Measurements from ENCODE around the gene TLR2. TPM values are rescaled to one million over a fixed set of nuclear protein-coding genes. Genes with fewer than 3 reads are reported as not detected.

The TLR2 gene
- total RNA-seq, 1 experiment from 2014 or later: 0.33 TPM

DNA sequence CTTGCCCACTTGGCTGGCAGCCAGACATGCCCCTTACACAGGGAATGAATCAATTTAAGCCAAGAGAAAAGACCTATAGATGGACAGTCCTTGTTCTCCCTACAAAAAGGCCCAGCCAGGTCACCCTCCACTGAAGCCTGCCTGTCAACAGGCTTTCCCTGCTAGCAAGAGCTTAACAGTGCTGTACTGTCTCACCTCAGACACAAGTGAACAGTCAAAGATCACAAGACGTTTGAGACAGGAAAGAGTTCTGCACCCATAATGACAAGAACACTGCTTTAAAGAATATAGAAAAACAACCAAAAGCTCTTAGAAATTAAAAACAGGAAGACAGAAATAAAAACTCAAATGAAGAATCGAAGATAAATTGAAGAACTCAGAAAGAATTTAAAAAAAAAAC is 71.1 kb downstream of the TLR2 start:
- H3K9me3 ChIP-seq: no peaks in the 10 kb centered on the region
- H3K4me3 ChIP-seq: no peak overlapping the region
- no peak for DNase-seq
- H3K36me3 ChIP-seq: no peaks in the 10 kb centered on the region
- no peaks in the 10 kb centered on the region for H3K27me3 ChIP-seq

Other genes starting within 250 kb of the TLR2 start
- gene TMEM131L, start 217.9 kb upstream of the TLR2 start, total RNA-seq (2014; rRNA removed; shearing (Covaris generic); ENCODE audit: low replicate concordance): 5.5 and 13.9 TPM in 2 replicates
- 0.59 TPM in 1 of 2 replicates, not detected in the other for gene RNF175, start 75.7 kb downstream of the TLR2 start, total RNA-seq (2014; rRNA removed; shearing (Covaris generic); ENCODE audit: low replicate concordance)
- gene SFRP2, start 104.8 kb downstream of the TLR2 start, total RNA-seq (2014; rRNA removed; shearing (Covaris generic); ENCODE audit: low replicate concordance): 0.52 TPM in 1 of 2 replicates, not detected in the other